Activated T-cell treated with anti-CD3 and anti-CD28 coated beads, Interleukin-2, amount 50 U/mL, for 24 hours (primary cell): ENCODE measurements around the gene ETFB.

ENCODE experiments used
- DNase-seq: peaks from one replicate; pipeline ENCODE4 v3.0.0-alpha.2; 2020
- H3K27ac Mint-ChIP-seq: 2 replicates; pipeline ENCODE4 v1.8.0; 2020; ENCODE audit warnings: mild to moderate bottlenecking, mixed read lengths
- H3K27me3 Mint-ChIP-seq: 2 replicates; pipeline ENCODE4 v1.8.0; 2020; ENCODE audit warnings: mixed read lengths
- H3K36me3 Mint-ChIP-seq: 2 replicates; pipeline ENCODE4 v1.8.0; 2020; ENCODE audit warnings: low read depth, mixed read lengths
- H3K4me1 Mint-ChIP-seq: 2 replicates; pipeline ENCODE4 v1.8.0; 2020; ENCODE audit warnings: low read depth, mixed read lengths
- H3K4me3 Mint-ChIP-seq: 2 replicates; pipeline ENCODE4 v1.8.0; 2020; ENCODE audit warnings: mild to moderate bottlenecking, moderate library complexity, mixed read lengths
- H3K9me3 Mint-ChIP-seq: 2 replicates; pipeline ENCODE4 v1.8.0; 2020; ENCODE audit warnings: mixed read lengths

ETFB gene

GRCh38 chr19:51387924-51388389 lies 21.8 kb upstream of the ETFB start, which contains the start of gene LIM2:
Gene LIM2 (minus strand): TSS chr19:51387974. CDS start chr19:51387443, 531 bp downstream.
- Mint-ChIP-seq H3K27ac (peak within 1 kb of the TSS; percentile 35), H3K4me3 (peak within 1 kb of the TSS; percentile 15)

GRCh38 chr19:51386882-51387520 lies 20.8 kb upstream of the ETFB start:
- Mint-ChIP-seq H3K4me3 (peak overlapping the region; percentile 15), H3K27me3 (no peaks in the 10 kb centered on the region), H3K9me3 (peaks cover under 1% of the 10 kb centered on the region), H3K36me3 (no peaks in the 10 kb centered on the region), H3K27ac (peak overlapping the region; percentile 35), H3K4me1 (peaks cover 19% of the 10 kb centered on the region)
- no peak for DNase-seq

More at GRCh38 chr19:51387924-51388389, 21.8 kb upstream of the ETFB start, which contains the start of gene LIM2:
- Mint-ChIP-seq H3K36me3 (no peaks in the 10 kb centered on the region), H3K27me3 (no peaks in the 10 kb centered on the region), H3K4me1 (peaks cover 22% of the 10 kb centered on the region), H3K9me3 (no peaks in the 10 kb centered on the region)
- no peak for DNase-seq

DNA sequence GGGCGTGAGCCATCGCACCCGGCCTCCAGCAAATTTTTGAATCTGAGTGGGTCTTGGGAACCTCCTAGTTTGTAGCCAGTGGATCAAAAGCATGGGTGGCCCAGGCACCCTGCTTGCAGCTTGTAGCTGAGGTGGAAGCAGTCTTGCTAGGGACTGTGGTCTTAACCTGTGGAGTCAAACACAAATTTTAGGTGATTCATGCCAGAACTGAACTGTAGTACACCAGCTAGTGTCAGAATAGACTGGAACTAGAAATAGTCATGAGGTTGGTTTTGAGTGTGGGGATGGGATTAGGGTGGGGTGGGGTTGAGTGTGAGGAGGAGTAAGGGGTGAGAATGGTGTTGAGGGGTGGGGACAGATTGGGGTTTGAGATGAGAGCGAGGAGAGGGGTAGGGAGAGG lies 15.8 kb upstream of the ETFB start:
- H3K27me3 Mint-ChIP-seq: no peaks in the 10 kb centered on the region
- DNase-seq: no peak
- H3K36me3 Mint-ChIP-seq: no peaks in the 10 kb centered on the region
- H3K4me3 Mint-ChIP-seq: no peak overlapping the region
- peaks cover 29% of the 10 kb centered on the region for H3K4me1 Mint-ChIP-seq
- H3K27ac Mint-ChIP-seq: no peak overlapping the region
- peaks cover 2% of the 10 kb centered on the region for H3K9me3 Mint-ChIP-seq

GRCh38 chr19:51380379-51380778 lies 14.2 kb upstream of the ETFB start:
- peaks cover 44% of the 10 kb centered on the region for H3K4me1 Mint-ChIP-seq
- peaks cover under 1% of the 10 kb centered on the region for H3K36me3 Mint-ChIP-seq
- DNase-seq: no peak
- no peak overlapping the region for H3K27ac Mint-ChIP-seq
- peaks cover 2% of the 10 kb centered on the region for H3K9me3 Mint-ChIP-seq
- no peaks in the 10 kb centered on the region for H3K27me3 Mint-ChIP-seq
- H3K4me3 Mint-ChIP-seq: no peak overlapping the region

- no peaks in the 10 kb centered on the region for H3K27me3 Mint-ChIP-seq
- peaks cover 3% of the 10 kb centered on the region for H3K36me3 Mint-ChIP-seq
- no peak overlapping the region for H3K4me3 Mint-ChIP-seq
- peaks cover 70% of the 10 kb centered on the region for H3K4me1 Mint-ChIP-seq
- no peak overlapping the region for H3K27ac Mint-ChIP-seq
- peaks cover 4% of the 10 kb centered on the region for H3K9me3 Mint-ChIP-seq
- no peak for DNase-seq
Observed at GRCh38 chr19:51377422-51377821, 11.2 kb upstream of the ETFB start.

DNA sequence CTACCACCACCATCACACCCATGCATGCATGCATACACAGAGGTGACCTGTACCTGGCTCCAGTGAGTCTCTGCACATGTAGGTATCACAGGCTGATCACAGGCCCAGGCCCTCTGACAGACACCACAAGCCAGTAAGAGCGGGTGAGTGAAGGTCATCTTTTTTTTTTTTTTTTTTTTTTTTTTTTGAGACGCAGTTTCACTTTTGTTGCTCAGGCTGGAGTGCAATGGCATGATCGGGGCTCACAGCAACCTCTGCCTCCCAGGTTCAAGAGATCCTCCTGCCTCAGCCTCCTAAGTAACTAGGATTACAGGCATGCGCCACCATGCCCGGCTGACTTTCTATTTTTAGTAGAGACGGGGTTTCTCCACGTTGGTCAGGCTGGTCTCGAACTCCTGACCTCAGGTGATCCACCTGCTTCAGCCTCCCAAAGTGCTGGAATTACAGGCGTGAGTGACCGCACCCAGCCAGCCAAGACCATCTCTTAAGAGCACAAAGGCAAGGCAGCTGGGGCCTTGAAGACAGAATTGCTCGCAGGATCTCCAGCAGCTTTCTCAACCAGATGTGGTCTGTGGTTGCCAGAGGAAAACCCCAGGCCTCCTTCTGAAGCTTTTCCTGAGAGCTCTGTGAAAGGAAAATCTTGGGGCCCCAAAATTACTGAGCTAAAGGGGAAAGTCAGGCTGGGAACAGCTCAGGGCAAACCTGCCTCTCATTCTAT lies 9.5 kb upstream of the ETFB start:
- no peaks in the 10 kb centered on the region for H3K27me3 Mint-ChIP-seq
- H3K36me3 Mint-ChIP-seq: peaks cover 21% of the 10 kb centered on the region
- H3K27ac Mint-ChIP-seq: peak overlapping the region; percentile 90
- peak overlapping the region; percentile 67 for H3K4me3 Mint-ChIP-seq
- H3K9me3 Mint-ChIP-seq: peaks cover 2% of the 10 kb centered on the region
- H3K4me1 Mint-ChIP-seq: peaks cover 78% of the 10 kb centered on the region
- DNase-seq: peak; percentile 64

DNA sequence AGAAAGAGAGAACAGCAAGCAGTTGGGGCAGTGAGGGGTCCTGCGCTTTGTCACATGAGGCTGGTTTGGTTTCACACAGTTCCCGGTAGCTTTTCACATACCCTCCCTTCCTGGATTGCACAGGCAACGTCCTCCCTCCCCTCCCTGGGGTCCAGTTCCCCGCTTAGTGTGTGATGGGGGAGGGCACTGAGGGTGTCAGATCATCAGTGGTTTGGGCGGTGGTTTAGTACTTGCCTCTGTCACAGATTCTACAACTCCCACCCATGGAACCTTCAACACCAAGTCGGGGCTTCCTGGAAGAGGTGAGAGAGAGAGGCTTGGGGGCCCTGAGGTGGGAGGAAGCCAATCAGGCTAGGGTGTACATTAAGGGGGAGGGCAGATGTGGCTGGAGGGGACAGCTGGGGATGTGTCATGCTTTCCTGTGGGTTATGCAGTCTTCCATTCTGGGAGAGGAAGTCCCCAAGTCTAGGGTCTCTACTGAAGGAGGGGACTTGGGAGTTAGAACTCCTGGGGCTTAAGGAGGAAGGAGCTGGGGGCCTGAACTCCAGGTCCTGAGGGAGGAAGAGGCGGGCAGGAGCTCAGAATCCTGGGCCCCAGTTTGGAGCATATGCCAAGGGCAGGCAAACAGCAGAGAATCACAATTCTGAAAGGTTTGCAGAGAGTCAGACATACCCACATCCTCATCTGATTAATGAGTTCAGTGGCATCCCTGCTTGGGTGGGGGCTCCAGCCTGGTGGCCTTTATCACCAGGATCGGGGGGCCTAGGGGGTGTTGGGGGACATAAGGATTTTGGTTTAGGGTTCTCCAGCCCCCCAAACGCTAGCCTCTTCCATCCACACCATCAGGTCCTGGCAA lies 6.7 kb upstream of the ETFB start, which contains the start of gene NKG7:
NKG7 (minus strand) TSS at position 6 of the 856 bp plus-strand sequence. CDS start 119 bp downstream, outside the sequence.
- no peaks in the 10 kb centered on the region for H3K27me3 Mint-ChIP-seq
- peak; percentile 81 for DNase-seq
- H3K27ac Mint-ChIP-seq: peak within 1 kb of the TSS; percentile 98
- H3K9me3 Mint-ChIP-seq: peaks cover 2% of the 10 kb centered on the region
- peaks cover 77% of the 10 kb centered on the region for H3K4me1 Mint-ChIP-seq
- H3K36me3 Mint-ChIP-seq: peaks cover 37% of the 10 kb centered on the region
- H3K4me3 Mint-ChIP-seq: peak within 1 kb of the TSS; percentile 97

DNA sequence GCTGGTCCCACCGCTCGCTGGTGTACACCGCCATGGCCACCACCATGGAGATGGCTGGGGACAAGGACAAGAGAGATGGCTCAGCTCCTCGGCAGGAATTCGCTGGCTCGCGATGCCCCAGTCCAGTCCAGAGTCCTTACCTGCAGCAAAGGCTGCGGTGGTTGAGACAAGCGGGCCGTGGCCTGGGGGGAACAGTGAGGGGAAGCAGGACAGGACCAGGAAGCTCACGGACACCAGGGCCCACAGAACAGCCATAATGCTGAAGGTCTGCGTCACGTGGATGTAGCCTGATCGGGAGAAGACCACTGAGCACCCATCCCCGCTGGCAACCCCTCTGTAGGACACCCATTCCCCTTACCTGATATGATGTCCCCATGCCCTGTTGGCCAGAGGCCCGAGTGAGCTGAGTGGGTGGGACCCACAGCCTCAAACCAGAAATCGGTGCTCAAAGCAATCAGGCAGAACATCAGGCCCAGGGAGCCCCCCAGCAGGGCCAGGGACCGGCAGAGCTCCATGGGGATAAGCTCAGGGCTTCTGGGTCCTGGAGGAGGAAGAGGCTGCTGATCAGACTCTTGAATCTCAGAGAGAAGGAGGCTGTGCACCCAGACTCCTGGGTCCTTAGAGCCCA lies 5.9 kb upstream of the ETFB start:
- H3K27me3 Mint-ChIP-seq: no peaks in the 10 kb centered on the region
- peak overlapping the region; percentile 97 for H3K4me3 Mint-ChIP-seq
- DNase-seq: no peak
- H3K9me3 Mint-ChIP-seq: peaks cover 2% of the 10 kb centered on the region
- peaks cover 43% of the 10 kb centered on the region for H3K36me3 Mint-ChIP-seq
- H3K4me1 Mint-ChIP-seq: peaks cover 77% of the 10 kb centered on the region
- peak overlapping the region; percentile 98 for H3K27ac Mint-ChIP-seq

GRCh38 chr19:51371186-51371690 lies 5.0 kb upstream of the ETFB start:
- Mint-ChIP-seq H3K4me3 (peak overlapping the region; percentile 97), H3K36me3 (peaks cover 51% of the 10 kb centered on the region), H3K9me3 (peaks cover 2% of the 10 kb centered on the region), H3K4me1 (peaks cover 75% of the 10 kb centered on the region), H3K27me3 (no peaks in the 10 kb centered on the region), H3K27ac (peak overlapping the region; percentile 98)
- DNase-seq: no peak

GRCh38 chr19:51370230-51370629 lies 4.0 kb upstream of the ETFB start:
- Mint-ChIP-seq H3K36me3 (peaks cover 58% of the 10 kb centered on the region), H3K4me1 (peaks cover 68% of the 10 kb centered on the region), H3K27ac (peak overlapping the region; percentile 98), H3K9me3 (peaks cover under 1% of the 10 kb centered on the region), H3K27me3 (no peaks in the 10 kb centered on the region), H3K4me3 (peak overlapping the region; percentile 97)
- no peak for DNase-seq

GRCh38 chr19:51368366-51369282 lies 2.4 kb upstream of the ETFB start, which contains the start of gene CLDND2:
Gene CLDND2 (minus strand): TSS chr19:51369003. CDS start chr19:51368577, 426 bp downstream.
- Mint-ChIP-seq H3K27ac (peak within 1 kb of the TSS; percentile 97), H3K36me3 (peaks cover 71% of the 10 kb centered on the region), H3K4me1 (peaks cover 66% of the 10 kb centered on the region), H3K27me3 (no peaks in the 10 kb centered on the region), H3K9me3 (no peaks in the 10 kb centered on the region), H3K4me3 (peak within 1 kb of the TSS; percentile 97)
- DNase-seq: peak; percentile 56

DNA sequence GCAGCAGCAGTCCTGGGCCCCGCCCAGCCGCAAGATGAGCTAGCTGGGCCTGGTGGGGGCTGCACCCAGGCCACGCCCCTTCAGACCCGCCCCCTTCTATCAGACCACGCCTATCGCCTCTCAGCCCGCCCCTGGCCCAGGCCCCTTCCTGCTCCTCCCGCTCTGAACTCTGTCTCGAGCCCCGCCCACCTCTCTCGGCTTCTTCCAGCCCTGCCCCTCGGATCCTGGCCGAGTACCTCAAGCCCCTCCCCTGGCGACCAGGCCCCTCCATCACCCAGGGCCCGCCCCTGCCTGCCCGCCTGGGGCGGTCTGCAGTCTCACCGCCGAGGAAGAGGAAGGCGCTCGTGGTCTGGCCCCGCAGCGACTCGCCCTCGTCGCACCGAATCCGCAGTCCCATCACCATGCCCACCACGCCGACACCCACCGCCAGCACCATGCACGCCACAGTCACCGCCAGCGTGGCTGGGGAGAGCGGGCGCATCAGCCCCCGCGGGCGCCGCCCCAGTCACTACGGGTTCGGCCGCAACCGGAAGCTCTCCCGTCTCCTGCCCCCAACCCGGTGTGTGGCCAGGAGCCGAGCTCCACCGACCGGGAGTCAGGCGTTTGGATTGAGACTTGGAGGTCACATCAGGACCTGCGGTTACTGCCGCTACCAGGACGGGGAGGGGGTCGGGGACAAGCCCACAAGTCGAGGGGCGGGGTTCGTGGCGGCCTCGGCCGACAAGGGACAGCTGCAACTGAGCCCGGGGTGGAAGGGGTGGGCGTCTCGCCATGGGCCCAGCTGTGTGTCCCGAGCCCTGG lies 1.6 kb upstream of the ETFB start:
- Mint-ChIP-seq H3K27ac (peak overlapping the region; percentile 97), H3K4me3 (peak overlapping the region; percentile 97), H3K9me3 (no peaks in the 10 kb centered on the region), H3K36me3 (peaks cover 77% of the 10 kb centered on the region), H3K4me1 (peaks cover 66% of the 10 kb centered on the region), H3K27me3 (no peaks in the 10 kb centered on the region)
- peak; percentile 100 for DNase-seq
